GM12872 (cell line): Measurements from ENCODE around the gene ULK4.

Experiments used
- TF ChIP-seq, protein P1 (sequence below): IDR thresholded peaks from 3 replicates; pipeline ENCODE4 v1.5.1; 2011; ENCODE audit warnings: low read depth, mild to moderate bottlenecking, low read length, moderate library complexity; ENCODE audit not compliant: insufficient read depth

The ULK4 gene

DNA sequence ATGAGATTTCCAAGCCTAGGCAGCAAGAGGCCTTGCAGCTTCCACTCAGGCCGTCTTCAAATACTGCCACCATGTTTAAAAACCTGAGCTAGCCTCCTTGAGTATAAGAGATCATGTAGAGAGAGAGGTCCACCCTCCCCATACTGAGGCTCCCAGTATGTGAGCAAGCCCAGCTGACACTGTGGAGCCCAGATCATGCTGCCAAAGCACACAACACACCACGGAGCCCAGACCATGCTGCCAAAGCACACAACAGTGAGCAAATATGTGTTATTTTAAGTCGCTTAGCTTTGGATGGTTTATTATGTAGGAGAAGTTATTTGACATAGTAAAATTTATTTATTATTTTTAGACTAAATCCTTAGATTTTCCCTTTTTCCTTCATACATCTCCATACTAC, 428.9 kb downstream of the ULK4 start:
- TF ChIP-seq, protein P1, sequence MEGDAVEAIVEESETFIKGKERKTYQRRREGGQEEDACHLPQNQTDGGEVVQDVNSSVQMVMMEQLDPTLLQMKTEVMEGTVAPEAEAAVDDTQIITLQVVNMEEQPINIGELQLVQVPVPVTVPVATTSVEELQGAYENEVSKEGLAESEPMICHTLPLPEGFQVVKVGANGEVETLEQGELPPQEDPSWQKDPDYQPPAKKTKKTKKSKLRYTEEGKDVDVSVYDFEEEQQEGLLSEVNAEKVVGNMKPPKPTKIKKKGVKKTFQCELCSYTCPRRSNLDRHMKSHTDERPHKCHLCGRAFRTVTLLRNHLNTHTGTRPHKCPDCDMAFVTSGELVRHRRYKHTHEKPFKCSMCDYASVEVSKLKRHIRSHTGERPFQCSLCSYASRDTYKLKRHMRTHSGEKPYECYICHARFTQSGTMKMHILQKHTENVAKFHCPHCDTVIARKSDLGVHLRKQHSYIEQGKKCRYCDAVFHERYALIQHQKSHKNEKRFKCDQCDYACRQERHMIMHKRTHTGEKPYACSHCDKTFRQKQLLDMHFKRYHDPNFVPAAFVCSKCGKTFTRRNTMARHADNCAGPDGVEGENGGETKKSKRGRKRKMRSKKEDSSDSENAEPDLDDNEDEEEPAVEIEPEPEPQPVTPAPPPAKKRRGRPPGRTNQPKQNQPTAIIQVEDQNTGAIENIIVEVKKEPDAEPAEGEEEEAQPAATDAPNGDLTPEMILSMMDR = no peak

- TF ChIP-seq, protein P1 = no peak
These were observed 434.8 kb downstream of the ULK4 start for GRCh38 chr3:41526995-41527573.

- TF ChIP-seq, protein P1 = no peak
These were observed 436.4 kb downstream of the ULK4 start for GRCh38 chr3:41525303-41526064.

DNA sequence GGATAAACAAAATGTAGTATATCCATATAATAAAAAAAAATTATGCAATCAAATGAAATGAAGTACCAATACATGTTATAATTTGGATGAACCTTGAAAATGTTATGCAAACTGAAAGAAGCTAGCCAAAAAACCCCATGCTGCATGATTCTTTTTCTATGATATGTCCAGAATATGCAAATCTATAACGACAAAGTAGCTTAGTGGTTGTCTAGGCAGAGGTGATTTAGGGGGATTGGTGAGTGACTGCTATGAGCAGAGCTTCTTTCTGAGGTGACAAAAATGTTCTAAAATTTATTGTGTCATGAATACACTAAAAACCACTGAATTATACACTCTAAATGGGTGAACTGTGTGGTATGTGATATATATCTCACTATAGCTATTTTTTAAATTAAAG, 438.0 kb downstream of the ULK4 start:
- TF ChIP-seq, protein P1 = no peak

GRCh38 chr3:41522612-41523011, 439.3 kb downstream of the ULK4 start:
- TF ChIP-seq, protein P1 = no peak

DNA sequence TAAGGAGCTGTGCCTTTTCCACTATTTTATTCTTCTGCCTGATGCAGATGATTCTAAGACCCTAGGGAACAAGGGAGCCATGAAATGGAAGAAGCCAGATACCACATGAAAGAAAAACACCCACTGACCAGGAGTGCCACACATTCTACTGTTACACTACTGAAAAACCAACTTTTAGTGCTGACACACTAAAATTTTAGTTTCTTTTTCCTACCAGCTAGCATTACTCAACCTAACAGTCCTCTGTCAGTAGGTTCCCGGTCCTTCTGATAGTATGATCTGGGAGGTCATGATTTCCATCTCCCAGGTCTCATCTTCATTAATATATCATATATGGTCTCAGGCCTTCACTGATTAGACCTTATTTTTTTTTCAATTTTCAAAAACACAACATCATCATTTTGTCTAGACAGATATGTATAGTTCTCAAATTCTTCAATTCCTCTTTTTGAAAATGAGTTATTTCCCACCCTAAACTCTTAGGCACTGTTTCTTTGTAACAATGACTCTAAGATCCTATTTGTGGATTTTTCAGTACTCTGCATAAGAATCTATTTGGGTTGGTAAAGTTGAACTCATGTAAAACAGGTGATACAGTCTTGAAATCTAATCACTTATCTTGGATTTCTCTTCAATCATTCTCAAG, 440.8 kb downstream of the ULK4 start:
- TF ChIP-seq, protein P1 = no peak

GRCh38 chr3:41519746-41520145, 442.2 kb downstream of the ULK4 start:
- TF ChIP-seq, protein P1 = no peak
